HepG2 (cell line): ENCODE measurements around the gene PPP1R1B. TPM values are rescaled to one million over a fixed set of nuclear protein-coding genes. Genes with fewer than 3 reads are reported as not detected.

Source experiments
- AGO1 ChIP-seq: fragments of 200-400 bp; formaldehyde crosslinking; IDR thresholded peaks from 2 replicates; pipeline ENCODE4 v1.6.1; 2017; ENCODE audit warnings: mild to moderate bottlenecking, low read depth, low read length, moderate library complexity; ENCODE audit not compliant: poor library complexity, severe bottlenecking
- CREB3 ChIP-seq: sonication (generic); formaldehyde crosslinking; IDR thresholded peaks from 2 replicates; pipeline ENCODE4 v1.5.0; 2020; ENCODE audit warnings: missing genetic modification reagents
- EED ChIP-seq: sonication (generic); formaldehyde crosslinking; IDR thresholded peaks from 2 replicates; pipeline ENCODE4 v1.5.0; 2020; ENCODE audit warnings: mild to moderate bottlenecking, missing genetic modification reagents
- FOXJ3 ChIP-seq: sonication (generic); formaldehyde crosslinking; IDR thresholded peaks from 2 replicates; pipeline ENCODE4 v1.4.0; 2020; ENCODE audit warnings: missing genetic modification reagents, mild to moderate bottlenecking, borderline replicate concordance
- GLI4 ChIP-seq: sonication (generic); formaldehyde crosslinking; IDR thresholded peaks from 2 replicates; pipeline ENCODE4 v1.5.1; 2020; ENCODE audit warnings: missing genetic modification reagents, mild to moderate bottlenecking, moderate library complexity, borderline replicate concordance
- HOXA5 ChIP-seq: sonication (generic); formaldehyde crosslinking; IDR thresholded peaks from 2 replicates; pipeline ENCODE4 v1.4.0; 2020; ENCODE audit warnings: missing genetic modification reagents
- KLF13 ChIP-seq: sonication (generic); formaldehyde crosslinking; IDR thresholded peaks from 2 replicates; pipeline ENCODE4 v1.4.0; 2020; ENCODE audit warnings: mild to moderate bottlenecking, missing genetic modification reagents
- KMT2B ChIP-seq: IDR thresholded peaks from 2 replicates; pipeline ENCODE4 v1.6.1; 2016; ENCODE audit warnings: missing genetic modification reagents, missing compliant biosample characterization
- MBD4 ChIP-seq: IDR thresholded peaks from 2 replicates; pipeline ENCODE4 v1.6.1; 2012; ENCODE audit warnings: low read length, inconsistent platforms, borderline replicate concordance
- MTA1 ChIP-seq: sonication (generic); formaldehyde crosslinking; IDR thresholded peaks from 2 replicates; pipeline ENCODE4 v1.4.0; 2020; ENCODE audit warnings: missing genetic modification reagents, mild to moderate bottlenecking, borderline replicate concordance
- NR1H2 ChIP-seq: sonication (generic); formaldehyde crosslinking; IDR thresholded peaks from 2 replicates; pipeline ENCODE4 v1.8.1; 2022; ENCODE audit warnings: low read depth, missing genetic modification reagents, borderline replicate concordance
- PAF1 ChIP-seq: IDR thresholded peaks from 2 replicates; pipeline ENCODE4 v1.6.1; 2016; ENCODE audit warnings: missing genetic modification reagents, missing compliant biosample characterization
- PAX8 ChIP-seq: sonication (generic); formaldehyde crosslinking; IDR thresholded peaks from 2 replicates; pipeline ENCODE4 v1.8.0; 2022; ENCODE audit warnings: mild to moderate bottlenecking, missing genetic modification reagents, borderline replicate concordance
- PHF5A ChIP-seq: IDR thresholded peaks from one replicate; pipeline ENCODE4 v1.6.1; 2018; ENCODE audit warnings: low read depth, missing genetic modification reagents; ENCODE audit not compliant: unreplicated experiment
- POLR2AphosphoS2 ChIP-seq: IDR thresholded peaks from 2 replicates; pipeline ENCODE4 v1.6.1; 2011; ENCODE audit warnings: low read depth, low read length, improper control_type of control experiment
- PRMT3 ChIP-seq: sonication (generic); formaldehyde crosslinking; IDR thresholded peaks from 2 replicates; pipeline ENCODE4 v1.8.1; 2022; ENCODE audit warnings: low read depth, mild to moderate bottlenecking, moderate library complexity, missing genetic modification reagents, borderline replicate concordance
- RARA ChIP-seq: IDR thresholded peaks from 2 replicates; pipeline ENCODE4 v1.6.1; 2016; ENCODE audit warnings: missing genetic modification reagents, missing compliant biosample characterization
- SALL2 ChIP-seq: sonication (generic); formaldehyde crosslinking; IDR thresholded peaks from 2 replicates; pipeline ENCODE4 v1.8.1; 2023; ENCODE audit warnings: mild to moderate bottlenecking, missing genetic modification reagents, inconsistent platforms
- SIN3A ChIP-seq: IDR thresholded peaks from 2 replicates; pipeline ENCODE4 v1.6.1; 2011; ENCODE audit warnings: low read depth, mild to moderate bottlenecking, control low read depth, low read length, borderline replicate concordance
- ZNF124 ChIP-seq: sonication (generic); formaldehyde crosslinking; IDR thresholded peaks from 2 replicates; pipeline ENCODE4 v1.4.0; 2020; ENCODE audit warnings: missing genetic modification reagents
- ZNF253 ChIP-seq: sonication (generic); formaldehyde crosslinking; IDR thresholded peaks from 2 replicates; pipeline ENCODE4 v1.8.0; 2022; ENCODE audit warnings: mild to moderate bottlenecking, missing genetic modification reagents, borderline replicate concordance
- ZNF256 ChIP-seq: sonication (generic); formaldehyde crosslinking; conservative IDR thresholded peaks from 2 replicates; pipeline ENCODE4 v1.4.0; 2020; ENCODE audit warnings: missing genetic modification reagents
- ZNF282 ChIP-seq: fragments of 450-650 bp; IDR thresholded peaks from 2 replicates; pipeline ENCODE4 v1.6.1; 2018; ENCODE audit not compliant: partially characterized antibody
- ZNF326 ChIP-seq: sonication (generic); formaldehyde crosslinking; IDR thresholded peaks from 2 replicates; pipeline ENCODE4 v1.4.0; 2020; ENCODE audit warnings: missing genetic modification reagents, borderline replicate concordance
- ZNF598 ChIP-seq: sonication (generic); formaldehyde crosslinking; IDR thresholded peaks from 2 replicates; pipeline ENCODE4 v1.5.1; 2020; ENCODE audit warnings: mild to moderate bottlenecking, missing genetic modification reagents, borderline replicate concordance
- ZNF629 ChIP-seq: sonication (generic); formaldehyde crosslinking; conservative IDR thresholded peaks from 2 replicates; pipeline ENCODE4 v1.5.0; 2020; ENCODE audit warnings: missing genetic modification reagents
- polyA plus RNA-seq, 8 experiments: library from polyadenylated mRNA; depleted of rRNA in 3 of 8; stranded (reverse) in 7 of 8; unstranded in 1 of 8; fragments of >200 nt; fragmentation: Illumina TruSeq in 4 of 8; extraction: Trizol in 4 of 8; gene quantifications; 2 replicates each; pipeline versions ENCODE4 v1.2.1 to v1.2.3, GENCODE V29; 2011 to 2016; ENCODE audit warnings: low read depth in 4 of 8, missing spikeins in 1 of 8, mixed read lengths in 1 of 8; ENCODE audit not compliant: insufficient read depth in 1 of 8
- total RNA-seq, 5 experiments: library from RNA; depleted of rRNA; stranded (reverse); fragments of >200 nt; fragmentation: Illumina TruSeq; extraction: Trizol; gene quantifications; 2 replicates each; pipeline ENCODE4 v1.2.3, GENCODE V29; 2016; ENCODE audit warnings: low read depth in 1 of 5
- TF ChIP-seq, protein P1 (sequence below): sonication (generic); formaldehyde crosslinking; IDR thresholded peaks from 2 replicates; pipeline ENCODE4 v1.5.0; 2020; ENCODE audit warnings: missing genetic modification reagents
- TF ChIP-seq, protein P2 (sequence below): sonication (generic); formaldehyde crosslinking; IDR thresholded peaks from 2 replicates; pipeline ENCODE4 v1.8.0; 2022; ENCODE audit warnings: missing genetic modification reagents, mild to moderate bottlenecking, borderline replicate concordance

The PPP1R1B gene
- total and polyA plus RNA-seq, 2 of the 13 experiments (the other 11 are each of a cell fraction or from before 2014, with no cell fraction given): 0.08 TPM; not detected in 1

- TF ChIP-seq ZNF282: no peak
- 0 out of 2 replicates have a peak, but pooled peaks have one; percentile 9 for TF ChIP-seq ZNF629 (CRISPR knock-in tag)
- no peak for TF ChIP-seq ZNF598 (CRISPR knock-in tag)
- peak; percentile 67; the same call in 1 of the 2 replicates for TF ChIP-seq EED (CRISPR knock-in tag)
- no peak for TF ChIP-seq MTA1 (CRISPR knock-in tag)
- no peak for TF ChIP-seq ZNF326
- no peak for TF ChIP-seq PRMT3 (CRISPR knock-in tag)
- TF ChIP-seq GLI4 (CRISPR knock-in tag): 0 out of 2 replicates have a peak, but pooled peaks have one; percentile 2
- TF ChIP-seq ZNF253: peak; percentile 54; the same call in 1 of the 2 replicates
- TF ChIP-seq FOXJ3: no peak
- no peak for TF ChIP-seq MBD4
- 0 out of 2 replicates have a peak, but pooled peaks have one; percentile 22 for TF ChIP-seq PAF1 (CRISPR knock-in tag)
- no peak for TF ChIP-seq HOXA5 (CRISPR knock-in tag)
- no peak for TF ChIP-seq SIN3A
- no peak for TF ChIP-seq KMT2B (CRISPR knock-in tag)
- no peak for TF ChIP-seq NR1H2 (CRISPR knock-in tag)
- no peak for TF ChIP-seq CREB3 (CRISPR knock-in tag)
- no peak for TF ChIP-seq POLR2AphosphoS2
- TF ChIP-seq RARA (CRISPR knock-in tag): no peak
- peak; percentile 58; the same call in 1 of the 2 replicates for TF ChIP-seq SALL2 (CRISPR knock-in tag)
- TF ChIP-seq, protein P1, sequence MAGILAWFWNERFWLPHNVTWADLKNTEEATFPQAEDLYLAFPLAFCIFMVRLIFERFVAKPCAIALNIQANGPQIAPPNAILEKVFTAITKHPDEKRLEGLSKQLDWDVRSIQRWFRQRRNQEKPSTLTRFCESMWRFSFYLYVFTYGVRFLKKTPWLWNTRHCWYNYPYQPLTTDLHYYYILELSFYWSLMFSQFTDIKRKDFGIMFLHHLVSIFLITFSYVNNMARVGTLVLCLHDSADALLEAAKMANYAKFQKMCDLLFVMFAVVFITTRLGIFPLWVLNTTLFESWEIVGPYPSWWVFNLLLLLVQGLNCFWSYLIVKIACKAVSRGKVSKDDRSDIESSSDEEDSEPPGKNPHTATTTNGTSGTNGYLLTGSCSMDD (CRISPR knock-in tag): 0 out of 2 replicates have a peak, but pooled peaks have one; percentile 47
- TF ChIP-seq PHF5A (CRISPR knock-in tag): no peak
- no peak for TF ChIP-seq ZNF124 (CRISPR knock-in tag)
- peak; percentile 48 for TF ChIP-seq AGO1
- TF ChIP-seq, protein P2, sequence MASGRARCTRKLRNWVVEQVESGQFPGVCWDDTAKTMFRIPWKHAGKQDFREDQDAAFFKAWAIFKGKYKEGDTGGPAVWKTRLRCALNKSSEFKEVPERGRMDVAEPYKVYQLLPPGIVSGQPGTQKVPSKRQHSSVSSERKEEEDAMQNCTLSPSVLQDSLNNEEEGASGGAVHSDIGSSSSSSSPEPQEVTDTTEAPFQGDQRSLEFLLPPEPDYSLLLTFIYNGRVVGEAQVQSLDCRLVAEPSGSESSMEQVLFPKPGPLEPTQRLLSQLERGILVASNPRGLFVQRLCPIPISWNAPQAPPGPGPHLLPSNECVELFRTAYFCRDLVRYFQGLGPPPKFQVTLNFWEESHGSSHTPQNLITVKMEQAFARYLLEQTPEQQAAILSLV (CRISPR knock-in tag): no peak
- TF ChIP-seq ZNF256: 0 out of 2 replicates have a peak, but pooled peaks have one; percentile 25
- TF ChIP-seq KLF13 (CRISPR knock-in tag): no peak
- no peak for TF ChIP-seq PAX8 (CRISPR knock-in tag)
Measured at GRCh38 chr17:39664581-39665561, 38.1 kb downstream of the PPP1R1B start, which contains the start of gene TCAP (continued).
